RPMI8226 (cell line): ENCODE results near the gene GTF2IRD1.
"Not testable (repeated sequence)": the region's sequence is repeated elsewhere in the genome, so short reads cannot be mapped to it uniquely, and the experiment has no call there.

ENCODE experiments used
- DNase-seq: peaks from one replicate; pipeline ENCODE4 v3.0.0-alpha.2; 2015

GTF2IRD1 gene

GRCh38 chr7:74495112-74496086 lies 41.7 kb downstream of the GTF2IRD1 start:
- DNase-seq = no peak

GRCh38 chr7:74496272-74496671 lies 42.6 kb downstream of the GTF2IRD1 start:
- no peak for DNase-seq

GRCh38 chr7:74496773-74497172 lies 43.1 kb downstream of the GTF2IRD1 start:
- not testable (repeated sequence) for DNase-seq

- DNase-seq = no peak
Observed at GRCh38 chr7:74498354-74498753, 44.6 kb downstream of the GTF2IRD1 start.

- DNase-seq = no peak
Observed at GRCh38 chr7:74498996-74499834, 45.5 kb downstream of the GTF2IRD1 start.

- no peak for DNase-seq
Observed at GRCh38 chr7:74499835-74500388, 46.2 kb downstream of the GTF2IRD1 start.

- peak; percentile 70 for DNase-seq
Observed at GRCh38 chr7:74501298-74501697, 47.6 kb downstream of the GTF2IRD1 start.

GRCh38 chr7:74502216-74502891 lies 48.6 kb downstream of the GTF2IRD1 start:
- DNase-seq = peak; percentile 91

GRCh38 chr7:74503061-74503460 lies 49.4 kb downstream of the GTF2IRD1 start:
- peak; percentile 56 for DNase-seq

- no peak for DNase-seq
Observed at GRCh38 chr7:74503943-74504342, 50.2 kb downstream of the GTF2IRD1 start.

GRCh38 chr7:74505471-74506324 lies 52.0 kb downstream of the GTF2IRD1 start:
- DNase-seq = no peak

GRCh38 chr7:74506325-74506724 lies 52.6 kb downstream of the GTF2IRD1 start:
- no peak for DNase-seq

- no peak for DNase-seq
Observed at GRCh38 chr7:74507538-74508319, 54.0 kb downstream of the GTF2IRD1 start.

GRCh38 chr7:74509453-74509852 lies 55.7 kb downstream of the GTF2IRD1 start:
- not testable (repeated sequence) for DNase-seq

- no peak for DNase-seq
Observed at GRCh38 chr7:74511345-74511744, 57.6 kb downstream of the GTF2IRD1 start.

- no peak for DNase-seq
Observed at GRCh38 chr7:74512762-74513161, 59.1 kb downstream of the GTF2IRD1 start.

- DNase-seq = peak; percentile 76
Observed at GRCh38 chr7:74514131-74514591, 60.5 kb downstream of the GTF2IRD1 start.

GRCh38 chr7:74515276-74515675 lies 61.6 kb downstream of the GTF2IRD1 start:
- no peak for DNase-seq

GRCh38 chr7:74516214-74516613 lies 62.5 kb downstream of the GTF2IRD1 start:
- no peak for DNase-seq

GRCh38 chr7:74518041-74518440 lies 64.3 kb downstream of the GTF2IRD1 start:
- no peak for DNase-seq

GRCh38 chr7:74518654-74519053 lies 64.9 kb downstream of the GTF2IRD1 start:
- DNase-seq = no peak
